ENCODE results near the gene PRMT1.

DNA sequence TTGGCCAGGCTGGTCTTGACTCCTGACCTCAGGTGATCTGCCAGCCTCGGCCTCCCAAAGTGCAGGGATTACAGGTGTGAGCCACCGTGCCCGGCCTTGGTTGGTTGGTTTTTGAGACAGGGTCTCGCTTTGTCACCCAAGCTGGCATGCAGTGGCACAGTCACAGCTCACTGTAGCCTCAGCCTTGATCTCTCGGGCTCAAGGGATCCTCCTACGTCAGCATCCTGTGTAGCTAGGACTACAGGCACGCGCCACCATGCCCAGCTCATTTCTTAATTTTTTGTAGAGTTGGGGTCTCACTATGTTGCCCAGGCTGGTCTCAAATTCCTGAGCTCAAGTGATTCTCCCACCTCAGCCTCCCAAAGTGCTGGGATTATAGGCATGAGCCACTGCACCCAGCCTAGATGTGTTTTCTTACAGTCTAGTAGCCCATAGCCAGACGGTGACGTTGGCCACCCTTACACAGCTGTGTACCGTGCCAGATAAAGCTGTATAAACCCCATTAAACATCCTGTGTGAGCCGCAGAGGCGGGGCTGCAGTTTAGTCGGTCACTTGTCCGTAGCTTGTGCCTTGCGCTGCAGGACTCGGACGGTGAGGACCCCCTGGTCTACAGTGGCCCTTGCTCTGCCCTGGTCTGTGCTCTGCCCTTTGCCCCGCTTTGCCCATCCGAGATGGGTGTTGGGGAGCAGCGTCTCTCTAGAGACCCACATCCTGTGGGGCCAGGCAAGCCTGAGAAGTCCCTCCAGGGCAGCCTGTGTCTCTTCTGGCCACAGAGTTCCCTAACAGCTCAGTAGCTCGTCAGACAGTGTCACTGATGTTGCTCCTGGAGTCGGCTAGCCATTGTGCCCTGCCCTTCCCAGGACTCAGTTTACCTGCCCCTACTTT is 21.3 kb upstream of the PRMT1 start:
- TF ChIP-seq, protein P1, sequence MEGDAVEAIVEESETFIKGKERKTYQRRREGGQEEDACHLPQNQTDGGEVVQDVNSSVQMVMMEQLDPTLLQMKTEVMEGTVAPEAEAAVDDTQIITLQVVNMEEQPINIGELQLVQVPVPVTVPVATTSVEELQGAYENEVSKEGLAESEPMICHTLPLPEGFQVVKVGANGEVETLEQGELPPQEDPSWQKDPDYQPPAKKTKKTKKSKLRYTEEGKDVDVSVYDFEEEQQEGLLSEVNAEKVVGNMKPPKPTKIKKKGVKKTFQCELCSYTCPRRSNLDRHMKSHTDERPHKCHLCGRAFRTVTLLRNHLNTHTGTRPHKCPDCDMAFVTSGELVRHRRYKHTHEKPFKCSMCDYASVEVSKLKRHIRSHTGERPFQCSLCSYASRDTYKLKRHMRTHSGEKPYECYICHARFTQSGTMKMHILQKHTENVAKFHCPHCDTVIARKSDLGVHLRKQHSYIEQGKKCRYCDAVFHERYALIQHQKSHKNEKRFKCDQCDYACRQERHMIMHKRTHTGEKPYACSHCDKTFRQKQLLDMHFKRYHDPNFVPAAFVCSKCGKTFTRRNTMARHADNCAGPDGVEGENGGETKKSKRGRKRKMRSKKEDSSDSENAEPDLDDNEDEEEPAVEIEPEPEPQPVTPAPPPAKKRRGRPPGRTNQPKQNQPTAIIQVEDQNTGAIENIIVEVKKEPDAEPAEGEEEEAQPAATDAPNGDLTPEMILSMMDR (conservative IDR thresholded peaks at IDR 0.05 in 1 of 2, IDR thresholded peaks at IDR 0.05 in 1 of 2; ENCODE audit: low read depth in 1 of 2, low read length in 2 of 2) = no peak
- no peak for TF ChIP-seq EZH2 (IDR thresholded peaks at IDR 0.05; ENCODE audit: low read length, missing control alignments)

Measured in fibroblast of lung (primary cell).